Endothelial cell of coronary artery (primary cell): Measurements from ENCODE around the gene NACAD. TPM values are rescaled to one million over a fixed set of nuclear protein-coding genes. Genes with fewer than 3 reads are reported as not detected.

ENCODE experiments used
- total RNA-seq: library from RNA; depleted of rRNA; stranded (reverse); fragments of >200 nt; gene quantifications from 2 replicates; pipeline ENCODE4 v1.2.3, GENCODE V29; 2014

Gene NACAD, protein sequence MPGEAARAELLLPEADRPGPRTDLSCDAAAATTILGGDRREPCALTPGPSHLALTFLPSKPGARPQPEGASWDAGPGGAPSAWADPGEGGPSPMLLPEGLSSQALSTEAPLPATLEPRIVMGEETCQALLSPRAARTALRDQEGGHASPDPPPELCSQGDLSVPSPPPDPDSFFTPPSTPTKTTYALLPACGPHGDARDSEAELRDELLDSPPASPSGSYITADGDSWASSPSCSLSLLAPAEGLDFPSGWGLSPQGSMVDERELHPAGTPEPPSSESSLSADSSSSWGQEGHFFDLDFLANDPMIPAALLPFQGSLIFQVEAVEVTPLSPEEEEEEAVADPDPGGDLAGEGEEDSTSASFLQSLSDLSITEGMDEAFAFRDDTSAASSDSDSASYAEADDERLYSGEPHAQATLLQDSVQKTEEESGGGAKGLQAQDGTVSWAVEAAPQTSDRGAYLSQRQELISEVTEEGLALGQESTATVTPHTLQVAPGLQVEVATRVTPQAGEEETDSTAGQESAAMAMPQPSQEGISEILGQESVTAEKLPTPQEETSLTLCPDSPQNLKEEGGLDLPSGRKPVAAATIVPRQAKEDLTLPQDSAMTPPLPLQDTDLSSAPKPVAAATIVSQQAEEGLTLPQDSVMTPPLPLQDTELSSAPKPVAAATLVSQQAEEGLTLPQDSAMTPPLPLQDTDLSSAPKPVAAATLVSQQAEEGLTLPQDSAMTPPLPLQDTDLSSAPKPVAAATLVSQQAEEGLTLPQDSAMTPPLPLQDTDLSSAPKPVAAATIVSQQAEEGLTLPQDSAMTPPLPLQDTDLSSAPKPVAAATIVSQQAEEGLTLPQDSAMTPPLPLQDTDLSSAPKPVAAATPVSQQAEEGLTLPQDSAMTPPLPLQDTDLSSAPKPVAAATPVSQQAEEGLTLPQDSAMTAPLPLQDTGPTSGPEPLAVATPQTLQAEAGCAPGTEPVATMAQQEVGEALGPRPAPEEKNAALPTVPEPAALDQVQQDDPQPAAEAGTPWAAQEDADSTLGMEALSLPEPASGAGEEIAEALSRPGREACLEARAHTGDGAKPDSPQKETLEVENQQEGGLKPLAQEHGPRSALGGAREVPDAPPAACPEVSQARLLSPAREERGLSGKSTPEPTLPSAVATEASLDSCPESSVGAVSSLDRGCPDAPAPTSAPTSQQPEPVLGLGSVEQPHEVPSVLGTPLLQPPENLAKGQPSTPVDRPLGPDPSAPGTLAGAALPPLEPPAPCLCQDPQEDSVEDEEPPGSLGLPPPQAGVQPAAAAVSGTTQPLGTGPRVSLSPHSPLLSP (N-terminal part only)
- 0.18 and 1.0 TPM in 2 replicates for total RNA-seq

GRCh38 chr7:45088821-45089340, at the start of gene NACAD:
TSS of gene NACAD (minus strand) at chr7:45088969. CDS start at chr7:45088894, 75 bp downstream.

DNA sequence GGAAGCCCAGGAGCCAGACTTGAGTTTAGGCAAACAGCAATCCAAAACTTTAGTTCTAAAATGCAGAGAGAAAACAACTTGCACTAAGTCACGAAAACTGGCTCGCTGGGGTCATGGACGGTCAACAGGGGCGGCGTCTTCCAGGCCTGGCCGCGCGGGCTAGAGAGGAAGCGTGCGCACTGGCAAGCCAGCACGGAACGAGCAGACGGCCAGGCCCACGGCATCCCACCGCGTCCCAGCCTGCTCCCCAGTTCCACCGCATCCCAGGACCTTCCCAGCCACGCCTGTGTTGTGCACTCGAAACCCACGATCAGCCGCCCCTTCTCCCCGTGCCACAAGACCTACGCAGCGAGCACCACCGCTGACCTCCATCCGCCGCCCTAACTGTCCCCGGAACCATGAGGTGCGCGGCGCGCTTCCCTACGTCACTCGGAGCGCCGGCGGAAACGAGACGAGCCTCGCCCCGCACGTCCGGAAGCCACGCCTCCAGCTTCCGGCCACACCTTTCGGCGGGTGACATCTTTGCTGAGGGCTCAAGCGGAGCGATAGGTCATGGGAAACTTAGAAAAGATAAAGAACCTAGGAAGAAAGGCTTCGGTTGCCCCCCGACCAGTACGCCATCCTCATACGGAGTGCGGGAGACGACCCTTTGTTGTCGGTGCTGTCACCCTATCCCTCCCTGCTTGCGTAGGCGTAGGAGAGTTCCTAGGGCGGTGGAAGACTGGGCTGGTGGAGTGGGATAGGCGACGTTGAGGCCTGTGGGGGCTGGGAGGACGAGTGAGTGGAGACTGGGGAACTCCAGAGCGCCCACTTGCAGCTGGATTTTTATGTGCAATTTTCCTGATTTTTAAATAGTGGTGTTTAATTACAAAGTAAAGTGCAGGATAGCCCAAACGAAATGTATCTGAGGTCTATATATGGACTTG, 22.8 kb upstream of the NACAD start, which contains the start of gene TBRG4:
TBRG4 (minus strand) TSS at position 400 of the 926 bp plus-strand sequence. CDS start 2,460 bp downstream, outside the sequence.

Other genes with a start within 250 kb of the NACAD start
- 227 and 241 TPM in 2 replicates for gene H2AZ2, start 240.9 kb downstream of the NACAD start, total RNA-seq
- gene PURB, start 203.4 kb downstream of the NACAD start, total RNA-seq: 15.6 and 17.2 TPM in 2 replicates
- under 0.01 and 0.09 TPM in 2 replicates for gene MYO1G, start 110.0 kb downstream of the NACAD start, total RNA-seq
- 57.8 and 66.9 TPM in 2 replicates for gene CCM2, start 88.8 kb downstream of the NACAD start, total RNA-seq
- 64.0 and 66.8 TPM in 2 replicates for gene TBRG4, start 22.7 kb upstream of the NACAD start, total RNA-seq
- gene RAMP3, start 68.8 kb upstream of the NACAD start, total RNA-seq: not detected in 2 replicates